Panc1 (cell line): ENCODE measurements around the gene KLF5. TPM values are rescaled to one million over a fixed set of nuclear protein-coding genes. Genes with fewer than 3 reads are reported as not detected.

Experiments used
- ATAC-seq: fragments of 200-7000 bp; cut with Tn5 transposase; 2 replicates; pipeline ENCODE4 v1.9.1; 2020; ENCODE audit warnings: mild to moderate bottlenecking, moderate library complexity
- BruUV-seq: library from RNA; stranded (reverse); fragments of 400-500 nt; replicated peaks from 2 replicates; lab custom pipeline; 2021; lab: Mats Ljungman, UMichigan
- CTCF ChIA-PET: fragments of 300-600 bp; sonication (Branson Sonifier 250); formaldehyde crosslinking; loops from one replicate; lab custom pipeline; 2022; ENCODE audit warnings: antibody characterized with exemption; lab: Charles Lee
- POLR2A ChIA-PET: fragments of 300-600 bp; sonication (Branson Sonifier 250); formaldehyde crosslinking; loops from one replicate; lab custom pipeline; 2022; ENCODE audit warnings: antibody characterized with exemption; lab: Charles Lee
- DNase-seq: peaks from one replicate; pipeline ENCODE4 v3.0.0-alpha.2; 2010; ENCODE audit warnings: low read depth, low spot score
- H3K27ac ChIP-seq: 2 replicates; pipeline ENCODE4 v1.5.1; 2011; ENCODE audit warnings: mild to moderate bottlenecking, low read length, inconsistent platforms
- H3K27me3 ChIP-seq: fragments of 200-500 bp; sonication (Bioruptor generic); 2 replicates; pipeline ENCODE4 v1.6.0; 2014; ENCODE audit warnings: low read length, inconsistent platforms; ENCODE audit not compliant: control insufficient read depth, insufficient read depth
- H3K36me3 ChIP-seq: fragments of 200-500 bp; sonication (Bioruptor generic); 2 replicates; pipeline ENCODE4 v1.5.1; 2014; ENCODE audit warnings: inconsistent platforms, mild to moderate bottlenecking, low read length, moderate library complexity; ENCODE audit not compliant: control insufficient read depth, insufficient read depth
- H3K4me1 ChIP-seq: 2 replicates; pipeline ENCODE4 v1.5.1; 2011; ENCODE audit warnings: inconsistent platforms, mild to moderate bottlenecking, low read length, moderate library complexity; ENCODE audit not compliant: control insufficient read depth, insufficient read depth
- H3K4me3 ChIP-seq, 2 experiments: 2 replicates each; pipeline ENCODE4 v1.5.1; 2011 to 2012; ENCODE audit warnings: low read depth in 2 of 2, low read length in 2 of 2, mild to moderate bottlenecking in 2 of 2, inconsistent platforms in 1 of 2, moderate library complexity in 1 of 2
- H3K9me3 ChIP-seq: fragments of 200-500 bp; sonication (Bioruptor generic); 2 replicates; pipeline ENCODE4 v1.5.1; 2014; ENCODE audit warnings: low read depth, mild to moderate bottlenecking, inconsistent platforms, low read length, moderate library complexity; ENCODE audit not compliant: control insufficient read depth, insufficient read depth
- POLR2AphosphoS5 ChIP-seq: IDR thresholded peaks from 2 replicates; pipeline ENCODE4 v1.6.1; 2012; ENCODE audit warnings: mild to moderate bottlenecking, low read depth, low read length, moderate library complexity
- SIN3A ChIP-seq: IDR thresholded peaks from 2 replicates; pipeline ENCODE4 v1.6.1; 2012; ENCODE audit warnings: low read depth, mild to moderate bottlenecking, low read length, moderate library complexity, borderline replicate concordance; ENCODE audit not compliant: insufficient read depth
- TCF7L2 ChIP-seq: IDR thresholded peaks from 2 replicates; pipeline ENCODE4 v1.6.1; 2011; ENCODE audit warnings: mild to moderate bottlenecking, low read depth, low read length, inconsistent platforms
- in situ Hi-C: cut with HindIII; loops from 2 replicates; pipeline ENCODE4 v1.10.0; 2016; ENCODE audit warnings: low sequenced_read_pairs, low pct_unique_long_range_greater_than_20kb
- intact Hi-C: fragments of 100-400 bp; cut with micrococcal nuclease; formaldehyde crosslinking; loops from one replicate; pipeline ENCODE4 v1.10.0; 2022; ENCODE audit not compliant: unreplicated experiment
- total RNA-seq: library from RNA; stranded (reverse); gene quantifications from one replicate; pipeline ENCODE4 v1.2.1, GENCODE V29; 2021; ENCODE audit not compliant: unreplicated experiment
- TF ChIP-seq, protein P1 (sequence below): fragments of 450-650 bp; IDR thresholded peaks from 2 replicates; pipeline ENCODE4 v1.5.1; 2017; ENCODE audit warnings: mild to moderate bottlenecking
- TF ChIP-seq, protein P2 (sequence below), 2 experiments: IDR thresholded peaks; 2 replicates each; pipeline ENCODE4 v1.6.1; 2011 to 2012; ENCODE audit warnings: low read depth in 2 of 2, control low read depth in 1 of 2, low read length in 1 of 2, mild to moderate bottlenecking in 1 of 2, moderate library complexity in 1 of 2; ENCODE audit not compliant: insufficient read depth in 1 of 2

Gene KLF5
- total RNA-seq, 1 experiment from 2014 or later, result 1.5 TPM

- no peak for ATAC-seq
- intact Hi-C loops, result no loop called here
- CTCF ChIA-PET, result no interaction called here
Measured at GRCh38 chr13:73109288-73109899, 50.6 kb downstream of the KLF5 start.

DNA sequence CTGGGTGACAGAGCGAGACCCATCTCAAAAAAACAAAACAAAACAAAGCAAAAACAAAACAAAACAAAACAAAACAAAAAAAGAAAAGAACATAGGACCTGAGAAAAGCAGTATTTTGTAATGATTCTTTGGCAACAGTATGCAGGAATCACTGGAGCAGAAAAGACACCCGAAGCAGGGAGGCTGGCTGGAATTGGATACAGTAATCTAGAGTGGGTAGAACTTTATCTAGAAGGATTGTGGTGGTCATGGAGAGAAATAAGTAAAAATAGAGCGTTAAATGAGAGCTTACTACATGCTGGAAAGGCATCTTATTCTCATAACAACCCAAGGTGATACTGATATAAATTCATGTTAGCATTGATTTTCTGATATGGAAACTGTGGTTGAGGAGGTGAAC, 51.2 kb downstream of the KLF5 start:
- Histone ChIP-seq H3K4me3 (no peak overlapping the region), H3K4me1 (no peaks in the 10 kb centered on the region), H3K27me3 (no peaks in the 10 kb centered on the region), H3K36me3 (no peaks in the 10 kb centered on the region), H3K9me3 (no peaks in the 10 kb centered on the region), H3K27ac (no peak overlapping the region)
- intact Hi-C loops (no loop called here), in situ Hi-C loops (no loop called here)
- ChIA-PET CTCF (no interaction called here), POLR2A (no interaction called here)
- DNase-seq, result no peak
- no peak for ATAC-seq
- TF ChIP-seq SIN3A (no peak), TCF7L2 (no peak), POLR2AphosphoS5 (no peak)
- TF ChIP-seq, protein P1, sequence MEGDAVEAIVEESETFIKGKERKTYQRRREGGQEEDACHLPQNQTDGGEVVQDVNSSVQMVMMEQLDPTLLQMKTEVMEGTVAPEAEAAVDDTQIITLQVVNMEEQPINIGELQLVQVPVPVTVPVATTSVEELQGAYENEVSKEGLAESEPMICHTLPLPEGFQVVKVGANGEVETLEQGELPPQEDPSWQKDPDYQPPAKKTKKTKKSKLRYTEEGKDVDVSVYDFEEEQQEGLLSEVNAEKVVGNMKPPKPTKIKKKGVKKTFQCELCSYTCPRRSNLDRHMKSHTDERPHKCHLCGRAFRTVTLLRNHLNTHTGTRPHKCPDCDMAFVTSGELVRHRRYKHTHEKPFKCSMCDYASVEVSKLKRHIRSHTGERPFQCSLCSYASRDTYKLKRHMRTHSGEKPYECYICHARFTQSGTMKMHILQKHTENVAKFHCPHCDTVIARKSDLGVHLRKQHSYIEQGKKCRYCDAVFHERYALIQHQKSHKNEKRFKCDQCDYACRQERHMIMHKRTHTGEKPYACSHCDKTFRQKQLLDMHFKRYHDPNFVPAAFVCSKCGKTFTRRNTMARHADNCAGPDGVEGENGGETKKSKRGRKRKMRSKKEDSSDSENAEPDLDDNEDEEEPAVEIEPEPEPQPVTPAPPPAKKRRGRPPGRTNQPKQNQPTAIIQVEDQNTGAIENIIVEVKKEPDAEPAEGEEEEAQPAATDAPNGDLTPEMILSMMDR, result no peak
- TF ChIP-seq, protein P2, sequence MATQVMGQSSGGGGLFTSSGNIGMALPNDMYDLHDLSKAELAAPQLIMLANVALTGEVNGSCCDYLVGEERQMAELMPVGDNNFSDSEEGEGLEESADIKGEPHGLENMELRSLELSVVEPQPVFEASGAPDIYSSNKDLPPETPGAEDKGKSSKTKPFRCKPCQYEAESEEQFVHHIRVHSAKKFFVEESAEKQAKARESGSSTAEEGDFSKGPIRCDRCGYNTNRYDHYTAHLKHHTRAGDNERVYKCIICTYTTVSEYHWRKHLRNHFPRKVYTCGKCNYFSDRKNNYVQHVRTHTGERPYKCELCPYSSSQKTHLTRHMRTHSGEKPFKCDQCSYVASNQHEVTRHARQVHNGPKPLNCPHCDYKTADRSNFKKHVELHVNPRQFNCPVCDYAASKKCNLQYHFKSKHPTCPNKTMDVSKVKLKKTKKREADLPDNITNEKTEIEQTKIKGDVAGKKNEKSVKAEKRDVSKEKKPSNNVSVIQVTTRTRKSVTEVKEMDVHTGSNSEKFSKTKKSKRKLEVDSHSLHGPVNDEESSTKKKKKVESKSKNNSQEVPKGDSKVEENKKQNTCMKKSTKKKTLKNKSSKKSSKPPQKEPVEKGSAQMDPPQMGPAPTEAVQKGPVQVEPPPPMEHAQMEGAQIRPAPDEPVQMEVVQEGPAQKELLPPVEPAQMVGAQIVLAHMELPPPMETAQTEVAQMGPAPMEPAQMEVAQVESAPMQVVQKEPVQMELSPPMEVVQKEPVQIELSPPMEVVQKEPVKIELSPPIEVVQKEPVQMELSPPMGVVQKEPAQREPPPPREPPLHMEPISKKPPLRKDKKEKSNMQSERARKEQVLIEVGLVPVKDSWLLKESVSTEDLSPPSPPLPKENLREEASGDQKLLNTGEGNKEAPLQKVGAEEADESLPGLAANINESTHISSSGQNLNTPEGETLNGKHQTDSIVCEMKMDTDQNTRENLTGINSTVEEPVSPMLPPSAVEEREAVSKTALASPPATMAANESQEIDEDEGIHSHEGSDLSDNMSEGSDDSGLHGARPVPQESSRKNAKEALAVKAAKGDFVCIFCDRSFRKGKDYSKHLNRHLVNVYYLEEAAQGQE (IDR thresholded peaks at IDR 0.05; ENCODE audit: insufficient read depth in 1 of 2, low read depth in 2 of 2, low read length in 1 of 2), result no peak
- BruUV-seq, result no TSS peak

More at GRCh38 chr13:73109288-73109899, 50.6 kb downstream of the KLF5 start:
- no peaks in the 10 kb centered on the region for H3K36me3 ChIP-seq
- POLR2A ChIA-PET, result no interaction called here
- TF ChIP-seq, protein P1, result no peak
- TF ChIP-seq, protein P2 (IDR thresholded peaks at IDR 0.05; ENCODE audit: insufficient read depth in 1 of 2, low read depth in 2 of 2, low read length in 1 of 2), result no peak
- TF ChIP-seq POLR2AphosphoS5 (no peak), SIN3A (no peak), TCF7L2 (no peak)
- in situ Hi-C loops, result no loop called here
- no peaks in the 10 kb centered on the region for H3K4me1 ChIP-seq
- no peaks in the 10 kb centered on the region for H3K9me3 ChIP-seq
- no peak overlapping the region for H3K27ac ChIP-seq
- H3K4me3 ChIP-seq, result no peak overlapping the region
- no peaks in the 10 kb centered on the region for H3K27me3 ChIP-seq
- no TSS peak for BruUV-seq
- DNase-seq, result no peak
